ENCODE results near the gene HYAL2. TPM values are rescaled to one million over a fixed set of nuclear protein-coding genes. Genes with fewer than 3 reads are reported as not detected.

Gene HYAL2
- total RNA-seq, 6 donors from 2014 or later: 120 to 389 (median 226) TPM

DNA sequence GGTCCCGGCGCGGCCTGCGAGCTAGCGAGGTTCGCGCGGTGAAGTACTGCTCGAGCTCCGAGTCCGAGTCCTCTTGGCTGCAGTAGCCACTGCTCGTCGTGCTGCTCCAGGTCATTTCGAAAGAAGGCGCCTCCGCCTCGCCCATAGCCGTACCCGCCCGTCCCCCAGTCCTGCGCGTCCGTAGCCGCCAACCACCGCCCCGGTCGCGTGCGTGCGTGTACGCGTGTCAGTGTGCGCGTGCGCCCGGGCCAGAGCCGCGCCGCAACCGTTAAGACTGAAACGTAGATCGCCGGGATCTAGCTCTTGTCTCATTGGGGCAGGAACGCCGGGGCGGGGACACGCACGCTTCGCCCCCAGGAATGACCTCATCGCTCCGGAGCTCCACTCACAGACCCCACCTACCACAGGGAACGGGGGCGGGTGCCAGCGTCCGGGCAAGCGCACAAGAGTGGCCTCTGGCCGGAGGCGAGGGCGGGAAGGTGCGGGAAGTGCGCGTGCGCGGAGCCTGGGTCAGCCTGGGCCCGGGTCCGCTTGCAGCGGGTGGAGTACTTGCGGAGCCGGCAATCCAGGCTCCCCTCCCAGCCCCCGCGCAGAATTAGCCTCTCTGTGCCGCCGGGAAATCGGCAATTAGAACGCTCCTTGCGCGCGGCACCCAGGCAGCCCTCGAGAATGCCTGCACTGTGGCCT is 14.8 kb upstream of the HYAL2 start:
- H3K36me3 ChIP-seq: peaks cover 0 to 3% (median under 1%) of the 10 kb centered on the region in 4 donors
- ATAC-seq (ENCODE audit: low FRiP score in 2 of 2) (peak; percentile 93 to 94), DNase-seq (peak; percentile 99 to 100)
- H3K4me1 ChIP-seq: peaks cover 64 to 88% (median 75%) of the 10 kb centered on the region in 4 donors
- H3K4me3 ChIP-seq: peak overlapping the region; percentile 71 to 84 (median 74)
- 0% methylated on average over 54 of the region's 79 CpGs; no CpG with 5 or more reads in 1 of the 2 donors for WGBS, 2 donors
- H3K27me3 ChIP-seq: no peaks in the 10 kb centered on the region
- peak overlapping the region; percentile 92 to 99 (median 96) for H3K27ac ChIP-seq
- TF ChIP-seq, protein P1, sequence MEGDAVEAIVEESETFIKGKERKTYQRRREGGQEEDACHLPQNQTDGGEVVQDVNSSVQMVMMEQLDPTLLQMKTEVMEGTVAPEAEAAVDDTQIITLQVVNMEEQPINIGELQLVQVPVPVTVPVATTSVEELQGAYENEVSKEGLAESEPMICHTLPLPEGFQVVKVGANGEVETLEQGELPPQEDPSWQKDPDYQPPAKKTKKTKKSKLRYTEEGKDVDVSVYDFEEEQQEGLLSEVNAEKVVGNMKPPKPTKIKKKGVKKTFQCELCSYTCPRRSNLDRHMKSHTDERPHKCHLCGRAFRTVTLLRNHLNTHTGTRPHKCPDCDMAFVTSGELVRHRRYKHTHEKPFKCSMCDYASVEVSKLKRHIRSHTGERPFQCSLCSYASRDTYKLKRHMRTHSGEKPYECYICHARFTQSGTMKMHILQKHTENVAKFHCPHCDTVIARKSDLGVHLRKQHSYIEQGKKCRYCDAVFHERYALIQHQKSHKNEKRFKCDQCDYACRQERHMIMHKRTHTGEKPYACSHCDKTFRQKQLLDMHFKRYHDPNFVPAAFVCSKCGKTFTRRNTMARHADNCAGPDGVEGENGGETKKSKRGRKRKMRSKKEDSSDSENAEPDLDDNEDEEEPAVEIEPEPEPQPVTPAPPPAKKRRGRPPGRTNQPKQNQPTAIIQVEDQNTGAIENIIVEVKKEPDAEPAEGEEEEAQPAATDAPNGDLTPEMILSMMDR (IDR thresholded peaks at IDR 0.05): no peak
- TF ChIP-seq POLR2A (IDR thresholded peaks at IDR 0.05): peak; percentile 71 to 95 (median 76)
- peak; percentile 93 to 98 for TF ChIP-seq POLR2AphosphoS5 (IDR thresholded peaks at IDR 0.05)
- TF ChIP-seq EP300 (IDR thresholded peaks at IDR 0.05): peak in 1 of 4 donors; percentile 39
- no peaks in the 10 kb centered on the region for H3K9me3 ChIP-seq

DNA sequence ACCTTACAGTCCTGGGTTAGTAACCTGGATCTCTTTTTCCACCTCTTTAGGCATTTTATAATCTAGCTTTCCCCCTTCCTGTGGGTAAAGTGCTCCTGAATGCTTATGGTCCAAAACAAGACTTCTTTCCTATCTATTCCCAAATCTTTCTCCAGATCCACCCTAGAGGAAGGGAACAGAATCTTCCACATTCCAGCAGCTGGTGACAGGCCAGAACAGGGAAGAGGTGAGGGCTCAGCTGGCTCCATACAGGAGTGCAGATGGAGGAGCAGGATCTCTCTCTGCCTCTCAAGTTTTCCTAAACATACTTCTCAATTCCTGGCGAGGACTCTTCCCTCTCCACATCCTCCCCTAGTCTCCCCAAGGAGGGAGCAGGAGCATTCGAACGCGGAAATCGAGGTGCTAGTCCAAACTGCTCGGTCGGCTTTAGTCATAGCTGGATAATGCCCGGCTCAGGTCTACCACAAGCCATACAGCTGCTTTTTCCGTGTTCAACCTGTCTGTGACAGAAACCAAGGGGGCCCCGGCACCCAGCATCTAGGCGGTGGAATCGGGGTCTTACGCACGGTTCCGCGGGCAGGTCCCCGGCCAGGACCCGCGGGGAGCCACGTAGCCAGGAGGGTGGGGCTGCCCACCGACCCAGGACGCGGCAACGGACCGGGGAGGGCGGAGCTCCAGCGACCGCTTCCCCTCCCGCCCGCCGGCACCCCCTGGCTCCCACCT is 14.1 kb upstream of the HYAL2 start:
- peak overlapping the region; percentile 71 to 84 (median 74) for H3K4me3 ChIP-seq
- H3K4me1 ChIP-seq: peaks cover 64 to 83% (median 71%) of the 10 kb centered on the region in 4 donors
- ATAC-seq (ENCODE audit: low FRiP score in 2 of 2) (no peak), DNase-seq (no peak)
- TF ChIP-seq, protein P1 (IDR thresholded peaks at IDR 0.05): peak in 1 of 6 experiments; percentile 23
- no peak for TF ChIP-seq POLR2A (IDR thresholded peaks at IDR 0.05)
- TF ChIP-seq POLR2AphosphoS5 (IDR thresholded peaks at IDR 0.05): no peak
- no peak for TF ChIP-seq EP300 (IDR thresholded peaks at IDR 0.05)
- peak overlapping the region; percentile 92 to 99 (median 96) for H3K27ac ChIP-seq
- H3K9me3 ChIP-seq: no peaks in the 10 kb centered on the region
- no peaks in the 10 kb centered on the region for H3K27me3 ChIP-seq
- peaks cover 5 to 10% (median 7%) of the 10 kb centered on the region in 4 donors for H3K36me3 ChIP-seq
- WGBS, 2 donors: 1 to 6% methylated on average over 8 to 9 of the region's 31 CpGs

DNA sequence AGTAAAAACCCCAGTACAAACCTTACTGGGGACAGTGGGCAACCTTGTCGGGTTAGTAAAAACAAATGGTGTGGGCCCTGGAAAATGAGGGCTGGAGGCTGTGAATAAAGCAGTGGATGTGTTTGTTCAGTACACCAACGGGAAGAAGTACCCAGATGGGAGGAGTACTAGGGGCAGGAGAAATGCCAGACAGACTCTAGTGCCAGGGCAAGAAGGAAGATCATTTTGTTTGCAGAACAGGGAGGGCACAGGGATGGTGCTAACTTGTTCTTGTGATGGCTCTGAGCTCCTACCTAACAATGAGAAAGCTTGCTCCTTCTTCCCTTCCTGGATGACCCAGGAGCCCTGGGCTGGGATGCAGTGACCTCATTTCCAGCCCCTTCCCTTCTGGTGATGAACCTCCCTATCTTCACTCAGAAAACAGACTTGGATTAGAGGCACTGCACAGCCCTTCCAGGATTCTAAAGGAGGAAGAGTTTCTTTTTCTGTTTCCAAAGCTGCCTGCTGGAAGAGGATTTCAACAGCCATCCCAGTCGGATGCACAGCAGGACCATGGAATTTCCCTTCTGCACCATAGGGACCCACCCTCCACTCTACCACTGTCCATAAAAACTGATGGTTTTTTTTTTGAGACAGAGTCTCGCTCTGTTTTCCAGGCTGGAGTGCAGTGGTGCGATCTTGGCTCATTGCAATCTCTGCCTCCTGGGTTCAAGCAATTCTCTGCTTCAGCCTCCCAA is 12.0 kb upstream of the HYAL2 start:
- TF ChIP-seq, protein P1 (IDR thresholded peaks at IDR 0.05): no peak
- peak in 1 of 2 donors; percentile 14 for TF ChIP-seq POLR2AphosphoS5 (IDR thresholded peaks at IDR 0.05)
- Histone ChIP-seq H3K4me3 (peak overlapping the region in 1 of 4 donors; percentile 75), H3K36me3 (peaks cover 24 to 32% (median 28%) of the 10 kb centered on the region in 4 donors), H3K4me1 (peaks cover 49 to 62% (median 51%) of the 10 kb centered on the region in 4 donors), H3K27me3 (no peaks in the 10 kb centered on the region), H3K27ac (peak overlapping the region; percentile 92 to 99 (median 96)), H3K9me3 (no peaks in the 10 kb centered on the region)
- DNase-seq (no peak), ATAC-seq (ENCODE audit: low FRiP score in 2 of 2) (no peak)
- 49 to 53% methylated on average over 4 to 5 of the region's 5 CpGs for WGBS, 2 donors

DNA sequence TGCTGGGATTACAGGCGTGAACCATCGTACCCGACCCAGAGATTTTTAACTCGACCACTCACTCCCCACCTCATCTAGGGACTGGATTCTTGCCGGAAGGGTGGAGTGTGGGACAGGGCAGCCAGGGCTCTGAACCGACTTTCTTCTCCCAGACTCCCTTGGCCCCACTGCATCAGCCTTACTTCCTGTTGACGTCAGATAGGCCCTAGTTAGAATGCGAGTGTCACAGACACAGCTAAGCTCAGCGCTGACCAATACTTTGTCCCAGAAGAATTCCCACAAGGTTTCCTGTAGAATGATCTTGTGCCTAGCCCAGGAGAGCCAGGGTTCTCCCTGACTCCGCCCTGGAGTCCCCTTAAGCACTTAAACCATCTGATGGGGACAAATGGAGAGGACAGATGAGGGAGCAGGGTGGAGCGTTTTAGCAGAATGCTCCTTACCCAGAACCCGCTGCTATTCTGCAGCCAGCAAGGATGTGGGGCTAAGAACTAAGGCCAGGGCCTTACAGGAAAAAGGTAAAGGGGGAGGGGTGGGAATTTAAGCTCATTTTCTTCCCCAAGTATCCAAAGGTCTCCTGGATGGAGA is 11.3 kb upstream of the HYAL2 start:
- ATAC-seq (ENCODE audit: low FRiP score in 2 of 2) (peak in 1 of 2 donors; percentile 18), DNase-seq (no peak)
- H3K4me1 ChIP-seq: peaks cover 45 to 64% (median 47%) of the 10 kb centered on the region in 4 donors
- no peaks in the 10 kb centered on the region for H3K27me3 ChIP-seq
- 34 to 61% methylated on average over 12 of the region's 12 CpGs for WGBS, 2 donors
- peak in 2 of 4 donors; percentile 61 to 86 for TF ChIP-seq EP300 (IDR thresholded peaks at IDR 0.05)
- peak in 1 of 4 donors; percentile 31 for TF ChIP-seq POLR2A (IDR thresholded peaks at IDR 0.05)
- TF ChIP-seq, protein P1 (IDR thresholded peaks at IDR 0.05): no peak
- TF ChIP-seq POLR2AphosphoS5 (IDR thresholded peaks at IDR 0.05): peak; percentile 71 to 80
- H3K27ac ChIP-seq: peak overlapping the region; percentile 79 to 97 (median 94)
- H3K36me3 ChIP-seq: peaks cover 24 to 38% (median 32%) of the 10 kb centered on the region in 4 donors
- peak overlapping the region in 1 of 4 donors; percentile 75 for H3K4me3 ChIP-seq
- no peaks in the 10 kb centered on the region for H3K9me3 ChIP-seq

Data from upper lobe of left lung (tissue), 6 donors.